Lower leg skin (tissue), 3 donors: ENCODE data around the gene TVP23B.
"Not testable (repeated sequence)": the region's sequence is repeated elsewhere in the genome, so short reads cannot be mapped to it uniquely, and the experiment has no call there.

ENCODE experiments used
- CTCF ChIP-seq, 3 donors: fragments of 450-650 bp; IDR thresholded peaks; one replicate each; pipeline ENCODE4 v1.5.1; 2016; ENCODE audit warnings: antibody characterized with exemption in 3 of 3, mild to moderate bottlenecking in 3 of 3, moderate library complexity in 2 of 3
- POLR2A ChIP-seq, 2 donors: fragments of 450-650 bp; IDR thresholded peaks; one replicate each; pipeline ENCODE4 v1.6.1; 2016 to 2017; ENCODE audit warnings: antibody characterized with exemption in 2 of 2, mild to moderate bottlenecking in 1 of 2, moderate library complexity in 1 of 2

- TF ChIP-seq CTCF, POLR2A (IDR thresholded peaks at IDR 0.05): not testable (repeated sequence)
Measured at GRCh38 chr17:18815924-18816323, 34.9 kb downstream of the TVP23B start.
